HG02852 (cell line): ENCODE data around the gene FBXL7.

Experiments used
- ATAC-seq: cut with Tn5 transposase; IDR thresholded peaks from one replicate; pipeline ENCODE4 v1.9.1; 2021; ENCODE audit warnings: mild to moderate bottlenecking, moderate library complexity; ENCODE audit not compliant: unreplicated experiment

The FBXL7 gene

DNA sequence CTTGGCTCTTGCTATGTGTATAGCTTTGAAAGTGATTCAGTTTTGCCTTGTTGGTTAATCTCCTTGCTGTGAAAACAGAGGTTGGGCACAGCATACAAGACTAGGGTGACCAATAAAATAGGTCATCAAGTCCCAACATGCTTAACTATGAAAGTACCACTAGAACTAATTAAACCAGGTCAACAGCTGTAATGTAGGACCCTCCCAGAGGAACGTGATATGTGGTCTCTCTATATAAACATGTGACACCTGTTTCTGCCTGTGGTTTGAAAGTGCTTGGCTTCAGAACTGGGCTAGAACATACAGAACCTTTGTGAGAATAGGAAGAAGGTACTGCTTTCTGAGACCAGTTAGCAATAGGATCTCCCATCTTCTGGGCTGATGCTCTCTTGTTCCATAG lies 297.1 kb downstream of the FBXL7 start:
- no peak for ATAC-seq

DNA sequence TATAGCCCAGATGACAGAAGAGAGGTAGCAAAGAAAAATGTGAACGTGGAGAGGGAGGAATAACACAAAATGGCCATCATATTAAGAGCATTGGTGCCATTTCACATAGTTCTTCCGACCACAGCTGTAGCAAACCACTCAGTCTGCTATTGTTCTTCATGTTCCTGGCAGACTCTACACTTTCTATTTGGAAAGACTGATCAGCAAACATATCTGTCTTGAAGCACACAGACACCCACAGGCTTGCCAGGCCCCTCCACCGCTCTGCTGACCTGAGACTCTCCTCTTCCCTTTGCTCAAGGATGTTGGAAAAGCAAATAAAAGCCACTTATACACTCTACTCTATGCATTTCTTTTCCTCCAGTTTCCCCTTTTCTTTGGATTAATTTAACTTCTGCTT lies 298.0 kb downstream of the FBXL7 start:
- ATAC-seq = no peak

DNA sequence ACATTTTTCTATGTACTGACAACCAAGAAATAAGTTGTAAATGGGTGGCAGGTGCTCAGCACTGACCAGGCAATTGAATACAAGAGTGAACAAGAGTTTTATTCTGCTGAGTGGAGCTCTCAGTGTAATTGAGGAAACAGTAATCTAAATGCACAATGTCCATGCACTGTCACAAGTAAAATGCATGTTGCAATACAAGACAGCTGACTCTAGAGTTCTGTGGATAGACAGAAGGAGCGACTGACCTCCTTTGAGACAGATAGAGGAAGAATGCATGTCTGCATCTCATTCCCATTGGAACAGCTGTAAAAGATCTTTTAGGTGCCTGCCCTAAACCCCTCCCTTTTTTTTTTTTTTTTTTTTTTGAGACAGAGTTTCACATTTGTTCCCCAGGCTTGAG lies 299.0 kb downstream of the FBXL7 start:
- ATAC-seq = no peak

DNA sequence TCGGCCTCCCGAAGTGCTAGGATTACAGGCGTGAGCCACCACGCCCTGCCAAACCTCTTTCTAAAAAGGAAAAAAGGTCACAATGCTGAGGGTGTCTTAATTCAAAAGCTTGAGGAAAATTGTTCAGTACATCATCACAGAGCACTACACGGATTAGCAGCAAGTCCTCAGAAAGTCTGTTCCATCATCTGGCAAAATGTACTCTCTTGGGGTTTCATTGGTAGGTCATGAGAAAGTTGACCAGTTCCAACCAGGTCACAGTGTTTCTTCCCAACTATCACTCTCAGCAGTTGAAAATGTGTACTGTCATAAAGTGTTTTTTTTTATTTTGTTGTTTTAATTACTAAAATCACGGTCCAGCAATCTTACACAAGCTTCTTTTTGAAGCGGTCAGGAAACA lies 299.6 kb downstream of the FBXL7 start:
- ATAC-seq = no peak

DNA sequence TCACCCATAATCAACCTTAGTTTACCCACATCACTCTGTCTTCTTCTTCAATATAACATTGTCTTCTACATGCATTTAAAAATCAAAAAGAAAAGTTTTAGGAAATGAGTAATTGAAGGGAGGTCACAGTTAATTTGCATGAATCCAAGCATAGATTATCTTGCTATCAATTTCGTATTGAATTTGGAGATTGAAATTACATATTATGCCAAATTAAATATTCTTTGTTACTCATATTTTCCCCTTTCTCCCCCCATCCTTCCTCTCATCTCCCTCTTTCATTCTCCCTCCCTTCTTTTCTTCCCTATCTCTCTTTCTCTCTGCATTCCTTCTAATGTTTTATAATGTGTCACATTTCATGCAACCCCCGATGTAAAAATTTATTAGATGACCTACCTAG lies 303.3 kb downstream of the FBXL7 start:
- no peak for ATAC-seq

DNA sequence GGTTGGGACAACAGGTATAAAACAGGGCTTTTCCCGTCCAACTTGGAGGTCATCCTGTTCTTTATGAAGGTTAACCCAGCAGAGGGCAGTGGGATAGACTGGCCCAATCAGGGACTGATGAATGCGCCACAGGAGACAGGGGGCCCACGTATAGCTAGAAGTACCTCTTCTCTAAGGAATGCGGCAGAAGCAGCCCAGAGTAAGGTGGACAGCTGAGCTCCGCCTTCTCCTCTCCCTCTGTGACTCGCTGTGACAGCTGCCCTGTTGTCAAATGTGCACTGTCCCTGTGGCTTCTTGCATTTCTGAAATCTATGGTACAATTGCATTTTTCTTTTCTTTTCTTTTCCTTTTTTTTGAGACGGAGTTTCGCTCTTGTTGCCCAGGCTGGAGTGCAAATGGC lies 306.6 kb downstream of the FBXL7 start:
- no peak for ATAC-seq

DNA sequence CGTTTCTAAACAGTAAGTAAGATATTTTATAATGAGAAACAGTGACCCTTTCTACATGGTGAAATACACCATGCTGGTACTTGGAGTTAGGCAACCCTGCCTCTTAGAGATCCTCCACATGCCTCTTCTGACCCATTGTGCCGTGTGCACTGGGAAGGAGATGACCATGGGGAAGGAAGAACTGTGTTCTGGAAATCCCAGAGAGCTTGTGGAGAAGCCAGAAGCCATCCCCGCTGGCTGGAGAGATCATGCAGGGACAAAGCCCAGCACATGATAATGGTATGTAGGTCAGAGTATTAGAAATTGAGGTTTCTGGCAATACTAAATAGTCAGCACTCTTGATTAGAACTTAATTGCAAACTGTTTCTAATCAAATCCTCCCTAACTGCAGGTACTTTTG lies 307.3 kb downstream of the FBXL7 start:
- ATAC-seq = no peak

DNA sequence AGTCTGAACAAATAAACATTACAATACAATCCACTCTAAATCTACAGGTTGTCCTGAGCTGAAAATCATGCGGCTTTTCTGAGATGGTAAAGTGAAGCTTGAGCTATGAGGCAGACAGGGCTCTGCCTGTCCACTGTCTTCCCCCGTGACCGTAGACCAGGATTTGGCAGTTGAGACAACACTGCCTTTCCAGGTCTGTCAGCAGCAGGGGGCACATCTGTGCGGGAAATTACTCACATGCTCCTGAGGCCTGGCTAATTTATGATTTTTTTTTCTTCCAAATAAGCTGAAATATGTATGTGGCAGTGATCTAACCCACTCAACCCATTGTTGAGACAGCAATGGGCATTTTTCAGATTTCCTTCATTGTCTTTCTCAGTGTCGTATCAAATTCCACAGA lies 307.9 kb downstream of the FBXL7 start:
- no peak for ATAC-seq

DNA sequence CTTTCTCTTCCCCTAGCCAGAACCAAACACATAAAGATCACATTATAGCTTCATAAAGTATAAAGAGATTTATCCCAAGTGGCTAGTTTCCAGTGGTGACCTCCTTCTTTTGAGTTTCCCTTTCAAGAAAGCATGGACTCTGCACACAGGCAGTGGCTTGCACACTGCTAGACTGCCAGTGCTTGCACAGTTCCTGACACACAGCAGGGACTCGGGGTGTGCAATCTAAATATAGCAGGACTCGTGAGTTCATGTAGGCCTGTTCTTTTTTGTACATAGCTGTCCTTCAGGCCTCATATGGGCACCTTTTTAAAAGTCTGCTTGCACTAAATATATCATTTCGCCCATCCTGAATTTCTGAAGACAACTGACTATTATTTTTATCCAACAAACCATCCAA lies 308.6 kb downstream of the FBXL7 start:
- ATAC-seq = no peak

DNA sequence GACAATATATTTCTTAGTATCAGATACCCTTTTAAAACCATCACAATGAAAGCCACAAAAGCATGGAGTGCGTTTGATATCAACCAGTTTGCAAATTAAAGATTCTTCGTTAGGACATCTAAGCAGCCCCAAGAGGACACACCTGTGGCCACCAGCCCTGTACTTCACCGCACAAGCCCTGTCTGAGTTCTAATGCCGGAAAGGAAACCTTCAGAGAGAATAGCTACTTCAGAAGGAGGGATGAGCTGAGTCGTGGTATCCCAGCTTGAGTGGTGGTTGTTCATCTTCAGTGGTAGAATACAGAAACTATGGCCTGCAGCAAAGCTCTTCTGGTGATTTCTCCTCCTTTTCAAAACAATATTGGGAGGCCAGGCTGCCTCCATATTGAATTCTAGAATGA lies 319.6 kb downstream of the FBXL7 start:
- ATAC-seq = no peak

DNA sequence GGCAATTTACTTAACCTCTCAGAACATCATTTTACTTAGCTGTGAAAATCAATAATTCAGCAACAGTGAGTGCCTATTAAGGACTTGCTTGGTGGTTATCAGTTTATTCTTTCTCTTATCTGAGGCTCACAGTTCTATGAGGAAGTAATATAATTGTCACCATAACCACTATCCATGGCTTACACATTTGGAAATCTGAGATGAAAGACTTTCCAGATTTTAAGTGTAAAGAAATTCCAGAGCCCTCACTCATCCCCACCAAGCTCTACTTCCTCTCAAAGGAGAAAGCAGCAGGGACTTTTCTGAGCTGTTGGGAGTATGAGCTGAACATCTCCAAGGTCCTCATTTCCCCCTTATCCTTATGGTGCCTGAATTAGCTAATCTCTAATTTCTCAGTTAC lies 321.5 kb downstream of the FBXL7 start:
- ATAC-seq = no peak

DNA sequence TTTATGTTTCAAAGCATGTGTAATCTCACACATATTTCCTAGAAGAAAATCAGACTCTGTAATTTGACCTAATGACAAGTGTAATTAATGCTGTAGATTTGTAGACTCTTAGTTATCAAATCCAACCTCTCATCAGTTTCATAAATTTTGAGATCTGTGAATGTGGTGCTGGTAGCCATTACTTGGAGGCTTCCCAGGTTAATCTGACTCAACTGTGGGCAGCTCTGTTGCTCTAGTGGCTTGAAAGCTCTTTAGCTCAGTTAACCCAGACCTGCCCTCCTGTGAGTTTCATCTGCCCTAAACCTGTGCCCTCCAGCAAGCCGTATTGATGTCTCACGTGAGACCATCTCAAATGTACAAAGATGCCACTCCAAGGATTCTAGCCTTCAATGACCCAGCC lies 323.4 kb downstream of the FBXL7 start:
- ATAC-seq = no peak

DNA sequence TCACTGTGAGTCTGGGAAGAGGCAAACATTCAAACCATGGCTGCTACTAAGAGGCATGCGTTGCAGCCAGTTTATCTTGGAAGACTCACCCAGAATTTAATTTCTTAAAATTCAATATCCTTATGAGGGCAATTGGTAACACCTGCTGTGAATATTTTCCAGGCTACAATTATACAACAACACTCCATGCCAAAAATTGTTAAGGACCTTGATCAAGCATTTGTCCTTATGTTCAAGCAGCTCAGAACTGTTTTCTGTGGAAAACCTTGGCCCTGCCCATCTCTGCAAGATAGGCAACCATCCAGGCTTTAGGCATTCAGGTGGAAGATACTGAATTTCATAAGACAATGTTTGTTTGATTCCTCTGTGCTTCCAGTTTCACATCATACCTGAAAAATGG lies 327.8 kb downstream of the FBXL7 start:
- ATAC-seq = no peak

DNA sequence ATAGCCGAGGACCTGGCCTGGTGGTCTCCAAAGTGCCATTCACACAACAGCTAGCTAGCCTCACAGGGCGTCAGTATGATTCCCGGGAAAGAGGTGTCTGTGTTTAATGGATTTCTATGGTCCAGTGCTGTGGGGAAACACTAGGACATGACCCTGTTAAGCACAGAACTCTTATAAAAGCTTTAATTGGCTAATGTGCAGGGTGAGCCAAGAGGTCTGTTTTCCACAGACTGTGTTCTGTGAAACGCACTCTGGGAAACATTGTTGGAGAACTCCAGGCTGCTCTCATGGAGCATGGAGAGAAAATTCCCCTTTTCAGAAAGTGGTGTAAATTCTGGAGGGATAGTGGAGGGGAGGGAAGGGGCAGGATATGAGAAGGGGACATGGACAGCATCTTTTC lies 331.4 kb downstream of the FBXL7 start:
- ATAC-seq = no peak

DNA sequence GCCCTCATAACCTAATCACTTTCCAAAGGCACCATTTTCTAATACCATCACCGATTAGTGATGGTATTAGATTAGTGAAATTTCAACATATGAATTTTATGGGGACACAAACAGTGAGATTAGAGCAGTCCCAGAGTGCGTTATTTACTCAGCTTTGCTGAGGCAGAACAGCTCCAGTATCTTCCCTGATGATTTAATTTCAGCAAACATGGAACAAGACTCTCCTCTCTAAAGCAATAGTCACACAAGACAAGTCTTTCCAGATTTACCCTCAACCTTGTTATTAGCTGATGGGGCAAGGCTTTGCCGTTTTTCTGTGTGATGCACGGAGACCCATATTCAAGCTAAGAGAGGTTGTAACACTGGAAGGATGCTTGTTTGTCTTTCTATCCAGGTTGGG lies 333.4 kb downstream of the FBXL7 start:
- ATAC-seq = no peak

DNA sequence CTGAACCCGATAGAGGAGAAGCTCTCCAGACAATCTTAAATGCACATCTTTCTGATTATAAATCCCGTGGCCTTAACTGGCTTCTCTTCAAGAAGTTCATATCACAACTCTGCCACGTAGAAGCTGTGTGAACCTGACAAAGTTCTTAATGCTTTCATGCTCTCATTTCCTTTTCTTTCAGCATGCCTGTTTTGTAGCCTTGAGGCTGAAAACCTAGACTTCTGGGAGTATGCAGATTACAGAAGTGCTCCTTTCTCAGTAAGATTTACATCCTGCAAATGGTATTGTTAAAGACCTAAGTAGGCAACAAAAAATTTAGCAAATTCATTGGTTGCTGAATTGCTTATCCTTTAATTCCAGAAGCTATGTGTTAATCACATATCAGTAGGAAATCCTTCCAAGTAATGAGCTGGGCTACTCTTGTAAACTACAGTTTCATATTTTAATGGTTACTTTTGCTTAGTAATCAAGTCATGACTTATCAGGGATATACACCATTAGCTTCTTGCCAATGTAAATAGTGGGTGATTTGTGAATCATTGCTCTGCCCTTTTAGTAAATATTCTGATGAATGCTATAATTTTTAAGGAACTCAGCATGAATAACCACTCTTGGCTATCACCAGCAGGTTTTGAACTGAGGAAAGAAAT lies 334.7 kb downstream of the FBXL7 start:
- no peak for ATAC-seq

DNA sequence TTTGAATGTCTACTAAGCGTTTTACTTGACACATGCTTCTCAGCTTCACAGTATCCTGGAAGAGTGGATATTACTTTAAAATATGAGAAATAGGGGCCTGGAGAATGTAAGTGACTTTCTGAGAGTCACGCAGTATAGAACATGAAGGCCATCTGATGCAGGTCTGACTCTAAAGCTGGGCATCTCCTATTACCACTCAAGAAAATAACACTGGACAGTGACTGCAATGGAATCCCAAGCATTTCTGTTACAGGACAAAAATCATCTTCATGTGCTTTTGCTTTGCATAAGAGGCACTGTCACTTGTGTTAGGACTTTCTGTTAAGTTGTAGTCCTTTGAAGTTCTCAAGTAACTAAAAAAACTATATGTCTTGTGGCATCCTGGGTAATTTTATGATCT lies 335.5 kb downstream of the FBXL7 start:
- no peak for ATAC-seq

DNA sequence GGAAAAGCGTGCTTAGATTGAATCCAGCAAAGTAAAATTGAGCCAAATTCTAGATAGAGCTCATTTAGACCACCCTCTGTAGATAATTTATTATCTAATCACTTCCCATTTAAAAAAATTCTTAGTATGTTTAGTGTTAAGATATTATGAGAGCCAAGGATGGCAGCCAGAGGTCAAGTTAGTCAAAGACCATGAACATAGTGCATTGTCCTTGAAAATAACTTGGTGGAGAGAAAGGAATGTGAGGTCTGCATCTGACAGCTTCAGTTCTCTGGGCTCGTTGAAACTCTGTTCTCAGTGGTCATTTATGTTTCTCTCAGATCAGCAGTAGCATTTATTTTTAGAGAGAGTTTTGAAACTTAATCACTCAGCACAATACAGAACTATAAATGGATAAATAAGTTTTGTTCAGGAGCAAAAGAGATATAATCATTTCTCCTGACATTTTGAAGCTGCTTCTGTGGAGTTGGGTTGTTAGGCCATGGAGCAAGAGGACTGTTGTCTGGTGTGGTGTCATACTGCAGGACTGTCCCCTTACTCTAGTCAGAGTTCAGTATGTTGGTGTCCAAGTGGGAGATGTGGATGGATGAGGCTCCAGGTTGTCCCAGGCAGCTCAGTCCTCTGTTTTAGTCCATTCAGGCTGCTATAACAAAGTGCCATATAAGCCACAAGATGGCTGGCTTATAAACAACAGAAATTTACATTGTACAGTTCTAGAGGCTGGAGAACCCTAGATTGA lies 337.7 kb downstream of the FBXL7 start:
- ATAC-seq = no peak

DNA sequence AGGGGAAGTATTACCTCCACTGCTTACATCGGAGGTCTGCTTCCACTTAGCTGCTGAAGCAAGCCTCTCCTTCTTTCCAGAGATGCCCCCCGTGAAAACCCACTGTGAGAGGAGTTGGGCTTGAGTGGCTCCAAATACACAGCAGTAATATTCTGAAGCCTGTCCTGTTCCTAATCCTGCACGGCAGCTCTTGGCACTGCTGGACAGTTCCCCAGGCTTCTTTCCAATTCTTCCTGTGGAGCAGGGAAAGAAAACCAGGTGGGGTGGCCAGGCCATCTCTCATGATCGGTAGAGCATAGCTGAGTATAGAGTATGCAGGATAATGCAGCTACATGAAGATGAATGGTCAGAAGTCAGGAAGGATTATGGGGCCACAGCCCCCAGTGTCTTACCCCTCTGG lies 344.3 kb downstream of the FBXL7 start:
- ATAC-seq = no peak

DNA sequence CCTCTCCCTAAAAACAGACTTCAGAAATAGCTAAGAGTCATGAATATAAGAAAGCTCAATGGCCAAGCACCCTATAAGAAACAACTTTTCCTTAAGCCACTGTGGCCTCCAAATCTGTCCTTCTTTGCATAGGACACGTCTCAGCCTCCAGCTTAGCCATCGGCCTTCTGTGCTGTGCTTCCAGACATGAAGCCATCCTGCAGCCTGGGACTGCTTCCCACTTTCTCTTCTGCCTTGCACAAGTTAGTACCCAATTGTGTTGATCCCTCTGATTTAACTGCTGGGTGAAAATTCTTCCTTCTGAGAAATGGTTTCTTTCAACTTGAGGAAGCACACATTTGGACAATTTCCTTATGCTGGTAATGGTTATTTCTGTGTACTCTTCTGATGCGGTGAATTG lies 344.9 kb downstream of the FBXL7 start:
- ATAC-seq = no peak

DNA sequence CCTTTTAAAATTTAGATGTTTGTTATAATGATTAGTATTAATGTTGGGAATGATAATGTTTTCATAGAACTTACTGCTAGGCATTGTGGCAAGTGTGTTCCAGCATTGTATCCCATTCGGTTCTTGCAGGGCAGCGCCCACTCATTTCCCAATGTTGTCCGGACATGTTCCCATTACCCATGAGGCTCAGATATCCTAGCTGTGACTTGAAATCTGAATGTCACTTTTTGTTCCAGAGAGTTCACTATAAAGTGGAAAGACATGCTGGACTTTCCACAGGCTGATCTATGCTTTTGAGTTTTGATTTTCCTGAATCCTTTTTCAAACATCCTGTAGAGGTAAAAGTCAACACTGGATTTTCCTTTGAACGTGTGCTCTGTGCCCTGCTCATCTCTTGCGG lies 350.6 kb downstream of the FBXL7 start:
- no peak for ATAC-seq

DNA sequence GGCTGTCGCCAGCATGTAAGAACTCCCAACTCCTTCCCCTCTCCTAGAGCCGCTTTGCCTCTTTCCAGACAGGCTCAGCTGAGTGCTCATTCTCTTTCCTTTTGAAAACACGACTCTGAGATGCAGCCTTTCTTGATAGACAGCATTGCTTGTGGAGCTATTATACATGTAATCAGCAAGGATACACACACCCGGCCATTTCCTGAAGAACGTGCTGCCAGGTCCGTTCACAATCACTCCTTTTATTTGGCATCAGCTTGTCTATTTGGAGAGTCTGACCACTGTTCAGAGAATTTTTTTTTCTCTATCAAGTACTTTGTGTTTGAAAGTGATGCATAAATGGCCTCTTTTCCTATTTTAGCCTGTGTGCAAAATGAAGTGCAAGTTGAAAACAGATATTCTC lies 351.0 kb downstream of the FBXL7 start:
- no peak for ATAC-seq

DNA sequence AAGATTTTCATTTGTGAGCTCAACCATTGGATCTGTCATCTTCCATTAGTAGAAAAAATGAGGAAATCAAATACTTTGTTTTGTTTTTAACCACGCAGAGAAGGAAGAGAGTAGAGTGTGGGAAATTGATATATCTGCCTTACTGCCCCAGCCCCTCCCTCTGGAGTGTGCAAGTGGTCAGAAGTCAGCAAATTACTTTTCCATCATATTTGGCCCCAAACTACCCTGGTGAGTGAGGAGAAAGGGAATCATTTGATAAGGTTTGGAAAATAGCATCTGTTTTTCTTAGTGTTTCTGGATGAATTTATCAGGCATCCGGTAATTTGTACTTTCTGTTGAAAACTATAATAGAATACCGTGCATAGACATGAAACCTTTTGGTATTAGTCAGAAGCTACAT lies 352.2 kb downstream of the FBXL7 start:
- ATAC-seq = no peak
